K562 (cell line): ENCODE data around the gene GTF3C6. TPM values are rescaled to one million over a fixed set of nuclear protein-coding genes. Genes with fewer than 3 reads are reported as not detected.
A peak's percentile ranks its signal among the peaks of the same experiment; 100 is the strongest.

Source experiments
- ATF1 ChIP-seq, 2 experiments: fragments of 450-650 bp in 1 of 2; IDR thresholded peaks; 2 replicates each; pipeline ENCODE4 v1.6.1; 2016; ENCODE audit warnings: missing compliant biosample characterization in 1 of 2, missing genetic modification characterization in 1 of 2
- BDP1 ChIP-seq: IDR thresholded peaks from 3 replicates; pipeline ENCODE4 v1.6.1; 2011; ENCODE audit not compliant: insufficient read length, insufficient read depth
- HDGF ChIP-seq: fragments of 450-650 bp; IDR thresholded peaks from 2 replicates; pipeline ENCODE4 v1.6.1; 2016
- ILF3 ChIP-seq: fragments of 450-650 bp; IDR thresholded peaks from 2 replicates; pipeline ENCODE4 v1.6.1; 2018; ENCODE audit warnings: antibody characterized with exemption, mild to moderate bottlenecking, moderate library complexity, borderline replicate concordance
- JUNB ChIP-seq: fragments of 450-650 bp; formaldehyde crosslinking; conservative IDR thresholded peaks from 2 replicates; pipeline ENCODE4 v1.4.0; 2020; ENCODE audit warnings: mild to moderate bottlenecking
- NFIC ChIP-seq: fragments of 450-650 bp; IDR thresholded peaks from 2 replicates; pipeline ENCODE4 v1.6.1; 2017; ENCODE audit warnings: mild to moderate bottlenecking, inconsistent platforms
- NRF1 ChIP-seq, 2 experiments: fragments of 450-650 bp; IDR thresholded peaks in 1 of 2; conservative IDR thresholded peaks in 1 of 2; 2 replicates each; pipeline ENCODE4 v1.6.1; 2014; ENCODE audit warnings: mild to moderate bottlenecking in 2 of 2
- PYGO2 ChIP-seq: fragments of 450-650 bp; IDR thresholded peaks from 2 replicates; pipeline ENCODE4 v1.6.1; 2016; ENCODE audit warnings: mild to moderate bottlenecking, missing genetic modification characterization, moderate library complexity, missing compliant biosample characterization
- SUPT5H ChIP-seq: fragments of 450-650 bp; IDR thresholded peaks from 2 replicates; pipeline ENCODE4 v1.6.1; 2016
- ZBTB17 ChIP-seq: fragments of 450-650 bp; formaldehyde crosslinking; IDR thresholded peaks from 2 replicates; pipeline ENCODE4 v1.4.0; 2020; ENCODE audit warnings: mild to moderate bottlenecking
- ZNF133 ChIP-seq: fragments of 250-450 bp; sonication (Bioruptor Pico); IDR thresholded peaks from 2 replicates; pipeline ENCODE4 v1.4.0; 2020; ENCODE audit warnings: mild to moderate bottlenecking
- ZNF174 ChIP-seq: fragments of 250-450 bp; sonication (Bioruptor Pico); IDR thresholded peaks from 2 replicates; pipeline ENCODE4 v1.4.0; 2020; ENCODE audit warnings: mild to moderate bottlenecking
- ZNF197 ChIP-seq: fragments of 200-800 bp; sonication (Bioruptor generic); IDR thresholded peaks from 2 replicates; pipeline ENCODE4 v1.6.1; 2016; ENCODE audit warnings: low read depth, missing genetic modification characterization, missing compliant biosample characterization
- ZNF253 ChIP-seq: fragments of 250-450 bp; sonication (Bioruptor Pico); conservative IDR thresholded peaks from 2 replicates; pipeline ENCODE4 v1.6.1; 2021; ENCODE audit warnings: mild to moderate bottlenecking
- ZNF354B ChIP-seq: fragments of 250-450 bp; sonication (Bioruptor Pico); IDR thresholded peaks from 2 replicates; pipeline ENCODE4 v1.4.0; 2020
- ZNF586 ChIP-seq: fragments of 450-650 bp; formaldehyde crosslinking; conservative IDR thresholded peaks from 2 replicates; pipeline ENCODE4 v1.4.0; 2020; ENCODE audit warnings: mild to moderate bottlenecking, moderate library complexity
- ZNF589 ChIP-seq: fragments of 200-800 bp; sonication (Bioruptor generic); IDR thresholded peaks from 2 replicates; pipeline ENCODE4 v1.6.1; 2016; ENCODE audit warnings: low read depth, missing genetic modification characterization, missing compliant biosample characterization
- ZNF695 ChIP-seq: fragments of 450-650 bp; formaldehyde crosslinking; IDR thresholded peaks from 2 replicates; pipeline ENCODE4 v1.4.0; 2020; ENCODE audit warnings: mild to moderate bottlenecking, moderate library complexity
- ZNF696 ChIP-seq: fragments of 250-450 bp; sonication (Bioruptor Pico); conservative IDR thresholded peaks from 2 replicates; pipeline ENCODE4 v1.4.0; 2020; ENCODE audit warnings: mild to moderate bottlenecking, moderate library complexity
- polyA plus RNA-seq, 8 experiments: library from polyadenylated mRNA; depleted of rRNA in 4 of 8; stranded (reverse) in 5 of 8; unstranded in 3 of 8; fragments of >200 nt; fragmentation: Nextera tagmentation in 2 of 8; fragmentation: Illumina TruSeq in 1 of 8; extraction: Ambion mirVana in 2 of 8; extraction: Trizol in 1 of 8; gene quantifications; 2 replicates each; pipeline versions ENCODE4 v1.2.1 to v1.2.3, GENCODE V29; 2011 to 2014; ENCODE audit warnings: inconsistent platforms in 1 of 8, missing spikeins in 1 of 8
- total RNA-seq, 7 experiments: library from RNA; depleted of rRNA in 6 of 7; stranded (reverse); fragments of >200 nt in 6 of 7; fragmentation: Illumina TruSeq in 2 of 7; extraction: Trizol in 2 of 7; gene quantifications; 2 replicates each; pipeline versions ENCODE4 v1.2.1 to v1.2.3, GENCODE V29; 2011 to 2021; ENCODE audit warnings: low replicate concordance in 1 of 7
- TF ChIP-seq, protein P1 (sequence below): fragments of 450-650 bp; formaldehyde crosslinking; IDR thresholded peaks from 2 replicates; pipeline ENCODE4 v1.4.0; 2020; ENCODE audit warnings: mild to moderate bottlenecking
- TF ChIP-seq, protein P2 (sequence below): fragments of 250-450 bp; sonication (Bioruptor Pico); IDR thresholded peaks from 2 replicates; pipeline ENCODE4 v1.8.0; 2022; ENCODE audit warnings: moderate library complexity, mild to moderate bottlenecking, inconsistent platforms
- TF ChIP-seq, protein P3 (sequence below): fragments of 250-450 bp; sonication (Bioruptor Pico); IDR thresholded peaks from 2 replicates; pipeline ENCODE4 v1.5.0; 2021; ENCODE audit warnings: mild to moderate bottlenecking, borderline replicate concordance
- TF ChIP-seq, protein P4 (sequence below): fragments of 250-450 bp; sonication (Bioruptor Pico); IDR thresholded peaks from 2 replicates; pipeline ENCODE4 v1.8.0; 2021; ENCODE audit warnings: mild to moderate bottlenecking, moderate library complexity

The GTF3C6 gene
- total and polyA plus RNA-seq, 9 of the 15 experiments (the other 6 are each of a cell fraction or from before 2014, with no cell fraction given), result 37.6 to 140 (median 111) TPM

DNA sequence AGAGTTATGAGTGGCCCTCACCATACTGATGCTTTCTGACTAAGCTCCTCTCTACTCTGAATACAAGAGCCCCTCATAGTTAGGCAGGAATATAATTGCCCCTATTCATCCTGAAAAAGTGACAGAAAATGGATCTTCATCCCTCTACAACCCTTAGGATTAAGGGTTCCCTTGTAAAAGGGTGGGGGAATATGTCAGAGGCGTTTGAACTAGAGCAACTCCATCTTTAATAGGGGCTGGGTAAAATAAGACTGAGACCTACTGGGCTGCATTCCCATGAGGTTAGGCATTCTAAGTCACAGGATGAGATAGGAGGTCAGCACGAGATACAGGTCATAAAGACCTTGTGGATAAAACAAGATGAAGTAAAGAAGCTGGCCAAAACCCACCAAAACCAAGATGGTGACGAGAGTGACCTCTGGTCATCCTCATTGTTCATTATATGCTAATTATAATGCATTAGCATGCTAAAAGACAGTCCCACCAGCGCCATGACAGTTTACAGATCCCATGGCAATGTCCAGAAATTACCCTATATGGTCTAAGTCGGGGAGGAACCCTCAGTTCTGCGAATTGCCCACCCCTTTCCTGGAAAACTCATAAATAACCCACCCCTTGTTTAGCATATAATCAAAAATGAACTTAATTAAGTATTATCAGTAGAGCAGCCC lies 4.7 kb upstream of the GTF3C6 start (continued):
- TF ChIP-seq ZNF354B (peak; percentile 89), ZNF696 (peak; percentile 74), PYGO2 (tag) (peak; percentile 99), ZNF586 (peak; percentile 79; the same call in 1 of the 2 replicates), JUNB (CRISPR knock-in tag) (no peak; the same call in 1 of the 2 replicates), ATF1 (CRISPR knock-in tag; IDR thresholded peaks at IDR 0.05) (no peak), ATF1 (tag; IDR thresholded peaks at IDR 0.05) (peak; percentile 52; the same call in 1 of the 2 replicates), ZNF197 (CRISPR knock-in tag) (peak; percentile 99), BDP1 (no peak), HDGF (no peak), ZNF133 (CRISPR knock-in tag) (0 out of 2 replicates have a peak, but pooled peaks have one; percentile 78), ZNF174 (peak; percentile 28; the same call in 1 of the 2 replicates), SUPT5H (no peak), ILF3 (no peak), NRF1 (conservative IDR thresholded peaks at IDR 0.05 in 1 of 2, IDR thresholded peaks at IDR 0.05 in 1 of 2) (0 out of 4 replicates have a peak, but pooled peaks of 1 of the 2 experiments have one; percentile 13), ZNF253 (CRISPR knock-in tag) (0 out of 2 replicates have a peak, but pooled peaks have one; percentile 36), ZNF589 (CRISPR knock-in tag) (peak; percentile 98), ZBTB17 (CRISPR knock-in tag) (peak; percentile 92), ZNF695 (0 out of 2 replicates have a peak, but pooled peaks have one; percentile 16), NFIC (no peak)
- TF ChIP-seq, protein P1, sequence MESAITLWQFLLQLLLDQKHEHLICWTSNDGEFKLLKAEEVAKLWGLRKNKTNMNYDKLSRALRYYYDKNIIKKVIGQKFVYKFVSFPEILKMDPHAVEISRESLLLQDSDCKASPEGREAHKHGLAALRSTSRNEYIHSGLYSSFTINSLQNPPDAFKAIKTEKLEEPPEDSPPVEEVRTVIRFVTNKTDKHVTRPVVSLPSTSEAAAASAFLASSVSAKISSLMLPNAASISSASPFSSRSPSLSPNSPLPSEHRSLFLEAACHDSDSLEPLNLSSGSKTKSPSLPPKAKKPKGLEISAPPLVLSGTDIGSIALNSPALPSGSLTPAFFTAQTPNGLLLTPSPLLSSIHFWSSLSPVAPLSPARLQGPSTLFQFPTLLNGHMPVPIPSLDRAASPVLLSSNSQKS (CRISPR knock-in tag), result peak; percentile 87; the same call in 1 of the 2 replicates
- TF ChIP-seq, protein P2, sequence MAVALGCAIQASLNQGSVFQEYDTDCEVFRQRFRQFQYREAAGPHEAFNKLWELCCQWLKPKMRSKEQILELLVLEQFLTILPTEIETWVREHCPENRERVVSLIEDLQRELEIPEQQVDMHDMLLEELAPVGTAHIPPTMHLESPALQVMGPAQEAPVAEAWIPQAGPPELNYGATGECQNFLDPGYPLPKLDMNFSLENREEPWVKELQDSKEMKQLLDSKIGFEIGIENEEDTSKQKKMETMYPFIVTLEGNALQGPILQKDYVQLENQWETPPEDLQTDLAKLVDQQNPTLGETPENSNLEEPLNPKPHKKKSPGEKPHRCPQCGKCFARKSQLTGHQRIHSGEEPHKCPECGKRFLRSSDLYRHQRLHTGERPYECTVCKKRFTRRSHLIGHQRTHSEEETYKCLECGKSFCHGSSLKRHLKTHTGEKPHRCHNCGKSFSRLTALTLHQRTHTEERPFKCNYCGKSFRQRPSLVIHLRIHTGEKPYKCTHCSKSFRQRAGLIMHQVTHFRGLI (CRISPR knock-in tag), result peak; percentile 94
- TF ChIP-seq, protein P3, sequence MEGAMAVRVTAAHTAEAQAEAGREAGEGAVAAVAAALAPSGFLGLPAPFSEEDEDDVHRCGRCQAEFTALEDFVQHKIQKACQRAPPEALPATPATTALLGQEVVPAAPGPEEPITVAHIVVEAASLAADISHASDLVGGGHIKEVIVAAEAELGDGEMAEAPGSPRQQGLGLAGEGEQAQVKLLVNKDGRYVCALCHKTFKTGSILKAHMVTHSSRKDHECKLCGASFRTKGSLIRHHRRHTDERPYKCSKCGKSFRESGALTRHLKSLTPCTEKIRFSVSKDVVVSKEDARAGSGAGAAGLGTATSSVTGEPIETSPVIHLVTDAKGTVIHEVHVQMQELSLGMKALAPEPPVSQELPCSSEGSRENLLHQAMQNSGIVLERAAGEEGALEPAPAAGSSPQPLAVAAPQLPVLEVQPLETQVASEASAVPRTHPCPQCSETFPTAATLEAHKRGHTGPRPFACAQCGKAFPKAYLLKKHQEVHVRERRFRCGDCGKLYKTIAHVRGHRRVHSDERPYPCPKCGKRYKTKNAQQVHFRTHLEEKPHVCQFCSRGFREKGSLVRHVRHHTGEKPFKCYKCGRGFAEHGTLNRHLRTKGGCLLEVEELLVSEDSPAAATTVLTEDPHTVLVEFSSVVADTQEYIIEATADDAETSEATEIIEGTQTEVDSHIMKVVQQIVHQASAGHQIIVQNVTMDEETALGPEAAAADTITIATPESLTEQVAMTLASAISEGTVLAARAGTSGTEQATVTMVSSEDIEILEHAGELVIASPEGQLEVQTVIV (CRISPR knock-in tag), result peak; percentile 78
- TF ChIP-seq, protein P4, sequence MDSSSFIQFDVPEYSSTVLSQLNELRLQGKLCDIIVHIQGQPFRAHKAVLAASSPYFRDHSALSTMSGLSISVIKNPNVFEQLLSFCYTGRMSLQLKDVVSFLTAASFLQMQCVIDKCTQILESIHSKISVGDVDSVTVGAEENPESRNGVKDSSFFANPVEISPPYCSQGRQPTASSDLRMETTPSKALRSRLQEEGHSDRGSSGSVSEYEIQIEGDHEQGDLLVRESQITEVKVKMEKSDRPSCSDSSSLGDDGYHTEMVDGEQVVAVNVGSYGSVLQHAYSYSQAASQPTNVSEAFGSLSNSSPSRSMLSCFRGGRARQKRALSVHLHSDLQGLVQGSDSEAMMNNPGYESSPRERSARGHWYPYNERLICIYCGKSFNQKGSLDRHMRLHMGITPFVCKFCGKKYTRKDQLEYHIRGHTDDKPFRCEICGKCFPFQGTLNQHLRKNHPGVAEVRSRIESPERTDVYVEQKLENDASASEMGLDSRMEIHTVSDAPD, result peak; percentile 95
